Mesothelial cell of epicardium (in vitro differentiated cells): ENCODE results near the gene NUBPL. TPM values are rescaled to one million over a fixed set of nuclear protein-coding genes. Genes with fewer than 3 reads are reported as not detected.

ENCODE experiments used
- DNase-seq, 2 experiments: peaks; one replicate each; pipeline ENCODE4 v3.0.0; 2021; ENCODE audit warnings: low spot score in 2 of 2; ENCODE audit not compliant: unreplicated experiment in 2 of 2
- H3K27ac Mint-ChIP-seq: 2 replicates; pipeline ENCODE4 v1.8.0; 2021; ENCODE audit warnings: mixed read lengths
- H3K27me3 Mint-ChIP-seq: 2 replicates; pipeline ENCODE4 v1.8.0; 2021; ENCODE audit warnings: low read depth, mixed read lengths
- H3K36me3 Mint-ChIP-seq: 2 replicates; pipeline ENCODE4 v1.8.0; 2021; ENCODE audit warnings: mixed read lengths
- H3K4me1 Mint-ChIP-seq: 2 replicates; pipeline ENCODE4 v1.8.0; 2021; ENCODE audit warnings: mixed read lengths
- H3K4me3 Mint-ChIP-seq: 2 replicates; pipeline ENCODE4 v1.8.0; 2021; ENCODE audit warnings: mild to moderate bottlenecking, moderate library complexity, mixed read lengths
- H3K9me3 Mint-ChIP-seq: 2 replicates; pipeline ENCODE4 v1.8.0; 2021; ENCODE audit warnings: mixed read lengths
- CTCF ChIP-seq: fragments of 200-600 bp; sonication (generic); IDR thresholded peaks from one replicate; pipeline ENCODE4 v1.5.0; 2021; ENCODE audit warnings: antibody characterized with exemption; ENCODE audit not compliant: unreplicated experiment
- total RNA-seq: library from RNA; stranded (reverse); gene quantifications from 3 replicates; pipeline ENCODE4 v1.2.1, GENCODE V29; 2021

The NUBPL gene
- total RNA-seq, 1 donor from 2014 or later, result 19.7 TPM

DNA sequence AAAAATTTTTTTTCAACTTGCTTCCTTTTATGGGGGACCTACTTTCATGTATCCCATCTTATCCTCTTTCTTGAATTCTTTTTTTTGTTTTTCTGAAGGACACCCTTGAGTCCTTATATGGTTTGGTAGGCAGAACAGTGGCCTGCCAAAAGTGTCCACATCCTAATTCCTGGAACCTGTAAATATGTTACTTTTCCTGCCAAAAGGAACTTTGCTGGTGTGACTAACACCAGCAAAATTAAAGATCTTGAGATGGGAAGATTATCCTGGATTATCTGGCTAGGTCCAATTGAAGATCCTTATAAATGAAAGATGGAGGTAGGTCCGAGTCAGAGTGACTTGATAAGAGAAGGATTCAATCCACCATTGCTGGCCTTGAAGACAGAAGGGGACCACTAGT is 5.3 kb downstream of the NUBPL start:
- H3K4me3 Mint-ChIP-seq, result no peak overlapping the region
- H3K4me1 Mint-ChIP-seq, result peaks cover 19% of the 10 kb centered on the region
- no peak overlapping the region for H3K27ac Mint-ChIP-seq
- no peaks in the 10 kb centered on the region for H3K27me3 Mint-ChIP-seq
- no peaks in the 10 kb centered on the region for H3K9me3 Mint-ChIP-seq
- no peak for TF ChIP-seq CTCF
- no peak for DNase-seq
- H3K36me3 Mint-ChIP-seq, result peaks cover 2% of the 10 kb centered on the region

- Mint-ChIP-seq H3K4me1 (peaks cover 11% of the 10 kb centered on the region), H3K27ac (no peak overlapping the region), H3K36me3 (peaks cover 2% of the 10 kb centered on the region), H3K27me3 (no peaks in the 10 kb centered on the region), H3K9me3 (no peaks in the 10 kb centered on the region), H3K4me3 (no peak overlapping the region)
- TF ChIP-seq CTCF, result no peak
- no peak for DNase-seq
Observed at GRCh38 chr14:31567655-31568054, 6.5 kb downstream of the NUBPL start.

- H3K27me3 Mint-ChIP-seq, result no peaks in the 10 kb centered on the region
- H3K4me1 Mint-ChIP-seq, result peaks cover 9% of the 10 kb centered on the region
- peaks cover 2% of the 10 kb centered on the region for H3K36me3 Mint-ChIP-seq
- no peak overlapping the region for H3K4me3 Mint-ChIP-seq
- TF ChIP-seq CTCF, result no peak
- DNase-seq, result no peak
- no peaks in the 10 kb centered on the region for H3K9me3 Mint-ChIP-seq
- H3K27ac Mint-ChIP-seq, result no peak overlapping the region
Observed at GRCh38 chr14:31568161-31568560, 7.0 kb downstream of the NUBPL start.

DNA sequence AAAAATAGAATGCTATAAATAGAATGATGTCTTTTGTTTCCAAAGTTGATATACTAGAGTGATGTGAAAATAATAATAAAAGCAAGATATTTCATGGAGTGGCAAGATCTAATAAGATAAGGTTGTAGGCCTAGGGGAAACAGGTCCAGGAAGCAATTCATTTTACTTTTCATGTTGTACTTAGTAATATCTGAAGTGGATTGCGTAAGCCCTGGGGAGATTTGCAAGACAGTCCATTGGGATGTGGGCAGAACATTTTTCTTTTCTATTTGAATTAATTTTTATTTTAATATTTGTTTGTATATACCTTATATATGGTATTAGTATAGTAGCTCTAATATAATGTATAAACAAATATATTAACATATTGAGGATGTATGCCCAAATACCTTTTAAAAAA is 7.5 kb downstream of the NUBPL start:
- H3K4me3 Mint-ChIP-seq, result no peak overlapping the region
- H3K4me1 Mint-ChIP-seq, result peaks cover 3% of the 10 kb centered on the region
- H3K9me3 Mint-ChIP-seq, result no peaks in the 10 kb centered on the region
- TF ChIP-seq CTCF, result no peak
- no peak overlapping the region for H3K27ac Mint-ChIP-seq
- DNase-seq, result no peak
- H3K36me3 Mint-ChIP-seq, result peaks cover 2% of the 10 kb centered on the region
- no peaks in the 10 kb centered on the region for H3K27me3 Mint-ChIP-seq

DNA sequence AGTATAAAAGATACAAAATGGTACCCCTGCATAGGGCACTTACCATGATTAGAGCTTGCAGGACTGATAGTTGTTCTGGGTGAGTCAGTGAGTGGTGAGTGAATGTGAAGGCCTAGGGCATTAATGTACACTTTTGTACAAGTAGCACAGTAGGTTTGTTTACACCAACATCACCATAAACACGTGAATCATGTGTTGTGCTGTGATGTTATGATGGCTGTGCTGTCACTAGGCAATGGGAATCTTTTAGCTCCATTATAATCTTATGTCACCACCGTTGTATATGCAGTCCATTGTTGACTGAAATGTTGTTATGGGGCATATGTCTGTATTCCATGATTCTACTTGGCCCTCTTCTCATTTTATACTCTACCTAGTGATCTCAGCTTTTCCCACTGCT is 11.8 kb downstream of the NUBPL start:
- Mint-ChIP-seq H3K27ac (no peak overlapping the region), H3K36me3 (peaks cover 5% of the 10 kb centered on the region), H3K4me3 (no peak overlapping the region), H3K9me3 (no peaks in the 10 kb centered on the region), H3K4me1 (peaks cover under 1% of the 10 kb centered on the region), H3K27me3 (no peaks in the 10 kb centered on the region)
- no peak for TF ChIP-seq CTCF
- no peak for DNase-seq

DNA sequence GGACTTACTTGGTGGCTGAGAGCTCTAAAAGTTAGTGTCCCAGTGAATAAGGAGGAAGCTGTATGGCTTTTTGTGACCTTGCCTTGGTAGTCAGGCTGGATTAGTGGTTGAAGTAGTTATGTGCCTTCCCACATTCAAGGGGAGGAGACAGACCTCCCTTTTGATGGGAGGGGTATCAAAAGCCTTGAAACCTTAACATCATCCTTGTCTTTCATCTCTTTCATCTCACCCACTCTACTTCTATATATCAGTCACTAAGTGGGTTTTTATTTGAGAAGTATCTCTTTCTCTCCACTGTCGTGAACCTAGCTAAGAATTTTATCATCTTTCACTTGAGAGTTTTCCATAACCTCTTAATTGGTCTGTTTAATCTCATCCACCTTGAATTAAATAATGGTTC is 15.7 kb downstream of the NUBPL start:
- Mint-ChIP-seq H3K27ac (no peak overlapping the region), H3K4me1 (no peaks in the 10 kb centered on the region), H3K9me3 (no peaks in the 10 kb centered on the region), H3K27me3 (no peaks in the 10 kb centered on the region), H3K36me3 (peaks cover 5% of the 10 kb centered on the region), H3K4me3 (no peak overlapping the region)
- DNase-seq, result no peak
- TF ChIP-seq CTCF, result no peak
